Measurements from ENCODE around the gene SPTLC1.

The SPTLC1 gene

DNA sequence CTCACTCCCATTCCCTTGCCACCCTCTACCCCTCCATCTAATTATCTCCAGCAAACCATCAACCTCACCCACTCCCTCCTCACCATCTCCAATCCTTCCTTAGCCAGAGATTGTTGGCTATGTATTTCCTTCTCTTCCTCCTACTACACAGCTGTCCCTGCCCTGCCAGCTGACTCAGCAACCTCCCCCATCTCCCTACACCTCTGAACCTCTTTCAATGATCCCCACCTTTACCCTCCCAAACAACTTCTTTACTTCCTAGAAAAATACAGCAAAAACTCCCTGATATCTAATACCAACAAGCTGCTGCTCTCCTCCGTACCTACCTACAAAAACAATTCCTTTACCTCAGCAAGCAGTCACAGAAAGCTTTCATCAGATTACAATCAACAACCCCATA is 37.3 kb downstream of the SPTLC1 start:
- DNase-seq: no peak

- DNase-seq: no peak
These were observed 43.6 kb downstream of the SPTLC1 start for GRCh38 chr9:92071634-92072033.

DNA sequence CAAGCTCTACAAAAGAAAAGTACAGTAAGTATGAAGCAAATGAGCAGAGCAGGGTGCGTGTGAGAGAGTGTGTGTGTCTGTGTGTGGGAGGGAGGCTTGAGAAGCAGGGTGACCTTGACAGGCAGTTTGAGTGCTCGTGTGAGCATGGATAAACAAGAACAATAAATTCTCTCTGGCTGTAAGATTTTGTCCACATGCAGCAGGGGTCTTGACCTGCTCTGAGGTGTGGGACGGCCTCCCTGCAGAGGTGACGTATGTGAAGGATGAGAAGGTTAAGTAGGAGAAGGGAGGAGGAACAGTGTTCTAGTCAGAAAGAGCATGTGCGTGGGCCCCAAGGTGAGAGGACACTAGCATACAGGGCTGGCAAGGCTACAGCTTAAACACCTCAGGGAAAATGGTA is 49.0 kb downstream of the SPTLC1 start:
- DNase-seq: no peak

DNA sequence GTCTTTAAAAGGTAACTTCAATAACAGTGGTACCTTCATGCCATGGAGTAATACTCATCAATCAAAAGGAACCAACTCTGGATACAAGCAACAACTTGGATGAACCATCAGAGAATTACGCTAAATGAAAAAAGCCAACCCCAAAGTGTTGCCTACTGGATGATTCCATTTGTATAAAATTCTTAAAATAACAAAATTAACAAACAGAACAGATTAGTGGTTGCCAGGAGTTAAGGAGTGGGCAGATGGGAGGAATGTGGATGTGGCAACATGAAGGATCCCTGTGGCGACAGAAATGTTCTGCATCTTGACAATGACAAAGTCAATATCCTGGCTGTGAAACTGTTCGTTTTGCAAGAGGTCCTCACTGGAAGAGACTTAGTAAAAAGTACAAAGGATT is 50.5 kb downstream of the SPTLC1 start:
- DNase-seq: no peak

DNA sequence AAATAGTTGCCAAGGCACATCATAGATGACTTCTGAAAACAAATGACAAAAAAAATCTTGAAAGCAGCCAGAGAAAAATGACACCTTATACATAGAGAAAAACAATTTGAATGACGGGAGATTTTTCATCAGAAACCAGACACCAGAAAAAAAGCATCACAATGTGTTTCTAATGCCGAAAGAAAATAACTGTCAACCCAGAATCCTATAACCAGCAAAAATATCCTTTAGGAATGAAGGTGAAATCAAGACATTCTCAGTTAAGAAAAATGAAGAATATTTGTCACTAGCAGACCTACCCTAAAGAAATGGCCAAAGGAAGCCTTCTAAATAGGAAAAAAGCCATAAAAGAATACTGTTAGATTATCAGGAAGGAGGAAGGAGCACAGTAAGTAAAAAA is 54.0 kb downstream of the SPTLC1 start:
- no peak for DNase-seq

- DNase-seq: no peak
These were observed 55.6 kb downstream of the SPTLC1 start for GRCh38 chr9:92059661-92060060.

DNA sequence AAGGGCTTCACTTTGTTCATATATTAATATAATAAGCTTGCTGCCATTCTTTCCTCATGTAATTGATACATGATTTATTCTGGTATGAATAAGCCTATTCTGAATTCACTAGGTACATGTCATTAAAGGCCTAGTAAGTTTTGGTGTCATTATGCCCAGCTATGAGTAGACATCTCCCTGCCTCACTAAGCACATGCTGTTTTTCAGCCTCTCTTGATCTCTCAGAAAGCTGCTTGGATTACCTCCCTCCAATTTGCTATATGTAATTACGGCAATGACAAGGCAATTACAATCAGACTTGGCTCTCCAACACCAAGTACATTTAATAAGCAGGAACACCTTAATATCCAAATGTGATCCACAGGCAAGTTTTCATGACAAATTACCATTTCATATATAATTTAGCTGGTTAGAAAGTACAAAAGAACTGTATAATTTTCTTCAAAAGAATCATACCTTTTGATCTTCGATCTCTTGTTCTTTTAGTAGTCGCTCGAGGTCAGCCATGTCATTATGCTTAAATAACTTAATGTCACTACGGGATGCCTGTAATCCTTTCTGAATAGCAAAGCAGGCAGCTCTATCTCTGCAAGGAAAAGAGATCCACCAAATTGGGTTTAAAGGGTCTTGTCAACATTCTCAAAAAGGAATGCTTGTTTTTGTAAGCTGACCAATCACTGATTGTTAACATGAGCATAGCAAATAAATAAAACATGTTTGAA is 56.3 kb downstream of the SPTLC1 start:
- DNase-seq: no peak

- no peak for DNase-seq
These were observed 57.2 kb downstream of the SPTLC1 start for GRCh38 chr9:92058026-92058425.

GRCh38 chr9:92057226-92057625 is 58.0 kb downstream of the SPTLC1 start:
- DNase-seq: no peak

GRCh38 chr9:92055624-92056023 is 59.6 kb downstream of the SPTLC1 start:
- no peak for DNase-seq

GRCh38 chr9:92048924-92049625 is 66.1 kb downstream of the SPTLC1 start:
- no peak for DNase-seq

GRCh38 chr9:92047500-92047899 is 67.7 kb downstream of the SPTLC1 start:
- no peak for DNase-seq

DNA sequence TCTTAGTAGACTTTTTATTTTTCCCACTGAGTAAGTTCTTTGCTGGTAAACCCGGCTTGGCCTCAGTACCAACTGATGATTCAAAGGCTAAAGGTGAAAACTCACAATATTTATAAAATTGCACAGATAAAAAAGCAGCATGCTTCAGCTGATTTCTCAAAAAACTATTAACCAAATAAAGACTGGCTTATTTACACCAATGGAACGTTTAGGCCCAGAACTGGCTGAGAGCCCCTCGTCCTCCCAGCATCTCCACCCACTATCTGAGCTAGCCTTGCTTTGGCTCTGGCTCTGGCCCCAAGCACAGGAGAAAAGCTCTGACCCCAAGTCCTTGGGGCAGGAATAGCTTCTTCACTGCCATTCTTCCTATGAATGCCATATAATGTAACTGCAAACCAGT is 68.5 kb downstream of the SPTLC1 start:
- DNase-seq: no peak

DNA sequence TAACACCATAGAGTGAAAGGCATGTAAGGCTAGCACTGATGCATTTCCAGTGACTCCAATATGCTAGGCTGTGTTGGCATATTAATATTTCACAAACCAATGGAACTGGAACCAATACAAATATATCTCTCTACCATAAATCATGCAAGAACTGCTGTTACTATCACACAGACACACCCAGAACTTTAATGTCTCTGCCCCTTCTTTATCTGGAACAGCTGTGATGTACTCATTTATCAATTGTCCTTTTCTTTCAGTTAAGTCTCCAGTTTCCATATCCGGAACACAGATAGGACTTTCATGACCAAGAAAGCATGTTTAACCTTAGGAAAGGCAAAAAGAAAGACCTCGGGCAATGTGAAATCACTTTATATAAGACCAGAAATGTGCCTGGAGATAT is 70.3 kb downstream of the SPTLC1 start:
- no peak for DNase-seq

- no peak for DNase-seq
These were observed 72.2 kb downstream of the SPTLC1 start for GRCh38 chr9:92043002-92043401.

DNA sequence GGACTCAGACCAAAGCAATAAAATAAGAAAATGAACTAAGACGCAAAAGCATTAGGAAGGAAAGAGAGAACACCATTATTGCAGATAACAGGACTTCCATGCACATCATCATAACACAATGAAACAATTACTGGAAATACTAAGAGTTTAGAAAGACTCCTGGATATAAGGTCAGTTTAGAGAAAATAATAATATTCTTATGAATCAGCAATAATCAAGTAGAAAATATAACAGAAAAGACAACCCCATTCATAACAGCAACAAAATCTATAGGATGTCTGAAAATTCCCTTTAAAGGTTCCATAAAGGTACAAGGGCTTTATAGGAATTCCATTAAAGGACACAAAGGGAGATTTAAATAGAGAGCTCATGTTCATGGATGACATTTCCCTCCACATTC is 73.0 kb downstream of the SPTLC1 start:
- DNase-seq: no peak

GRCh38 chr9:92036756-92037155 is 78.5 kb downstream of the SPTLC1 start:
- DNase-seq: no peak

- no peak for DNase-seq
These were observed 78.8 kb downstream of the SPTLC1 start for GRCh38 chr9:92036411-92036746.

DNA sequence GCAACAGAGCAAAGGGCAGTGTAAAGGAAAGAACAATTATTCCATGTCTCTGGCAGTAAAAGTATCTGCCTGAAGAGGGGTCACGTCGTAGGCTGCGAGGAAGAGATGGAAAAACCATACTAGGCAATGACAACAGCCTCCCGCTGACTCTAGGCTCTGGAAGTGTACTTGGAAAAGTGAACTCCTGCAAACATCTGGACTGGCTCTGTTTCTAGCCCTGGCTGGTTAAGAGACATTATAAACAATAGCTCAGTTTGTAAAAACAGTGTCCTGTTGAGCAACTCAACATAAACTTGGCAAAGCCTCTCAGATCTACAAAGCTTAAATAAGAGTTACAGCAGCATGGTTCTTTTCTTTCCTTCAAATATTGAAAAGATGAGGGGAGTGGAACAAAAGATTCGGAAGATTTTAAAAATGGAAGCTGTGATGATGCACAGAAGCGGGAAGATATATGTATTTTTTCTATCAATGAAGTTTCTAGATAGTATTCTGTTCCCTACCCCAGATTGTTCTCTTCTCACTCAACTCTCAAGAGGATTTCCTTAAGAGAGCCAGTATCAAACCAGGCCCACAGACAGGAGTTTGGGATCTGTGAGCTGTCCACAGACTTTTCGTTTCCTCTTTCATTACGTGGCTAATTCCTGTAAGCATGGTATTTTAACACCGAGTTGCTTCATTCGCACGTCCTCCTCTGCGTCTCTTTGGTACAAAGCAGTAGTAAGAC is 79.4 kb downstream of the SPTLC1 start:
- no peak for DNase-seq

DNA sequence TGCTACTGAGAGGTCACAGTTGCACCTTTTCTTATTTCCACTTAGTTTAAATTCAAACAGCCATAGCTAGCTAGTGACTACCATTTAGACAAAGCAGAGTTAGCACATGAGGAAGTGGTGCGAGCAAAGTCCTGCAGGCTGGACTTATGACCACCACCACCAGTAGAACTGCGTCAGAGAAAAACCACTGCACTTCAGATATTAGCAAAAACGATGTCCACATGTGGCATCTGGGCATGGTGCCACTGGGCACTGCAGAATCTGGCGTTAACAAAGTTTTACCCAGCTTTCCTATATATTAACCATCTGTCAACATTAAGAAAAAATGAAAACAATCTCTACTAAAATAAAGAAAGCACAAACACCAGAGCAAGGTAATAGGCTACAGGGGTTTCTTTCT is 80.1 kb downstream of the SPTLC1 start:
- no peak for DNase-seq

DNA sequence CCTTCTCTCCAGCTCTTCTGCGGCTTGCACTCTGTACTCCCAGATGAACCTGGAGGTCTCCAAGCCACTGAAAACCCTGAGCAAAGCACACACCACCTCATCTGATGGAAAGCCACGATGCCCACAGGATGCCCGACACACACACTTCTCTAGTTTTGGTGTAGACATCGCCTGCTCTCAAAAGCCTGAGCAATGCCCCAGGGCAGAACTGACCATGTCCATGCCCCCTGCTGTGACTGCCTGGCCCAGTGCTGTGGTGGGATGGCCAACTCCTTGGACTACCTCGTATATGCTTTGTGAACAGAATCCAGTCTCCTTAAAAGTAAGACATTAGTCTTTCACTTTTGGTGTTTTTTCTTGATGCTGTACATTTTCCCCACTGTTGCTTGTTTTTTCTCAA is 81.2 kb downstream of the SPTLC1 start:
- no peak for DNase-seq

DNA sequence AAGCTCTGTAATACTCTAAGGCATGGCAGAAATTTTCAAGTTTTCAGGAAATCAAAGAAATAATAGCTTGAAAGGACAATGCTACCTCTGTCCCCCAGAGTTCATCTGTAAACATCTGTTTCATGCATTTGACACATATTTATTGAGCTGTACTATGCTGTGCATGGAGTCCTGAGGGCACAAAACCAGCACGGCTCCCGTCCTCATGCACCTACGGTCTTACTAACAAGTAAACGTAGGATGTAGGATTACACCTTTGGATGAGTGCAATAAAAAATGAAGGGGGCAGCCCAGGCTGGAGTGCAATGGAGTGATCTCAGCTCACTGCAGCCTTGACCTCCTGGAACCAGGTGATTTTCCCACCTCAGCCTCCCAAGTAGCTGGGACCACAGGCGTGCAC is 81.9 kb downstream of the SPTLC1 start:
- no peak for DNase-seq

- DNase-seq: no peak
These were observed 82.3 kb downstream of the SPTLC1 start for GRCh38 chr9:92032891-92033290.

GRCh38 chr9:92030367-92030766 is 84.8 kb downstream of the SPTLC1 start:
- no peak for DNase-seq

All from cortex of kidney (tissue), 1 donor.